HCT116 (cell line): ENCODE data around the gene RAD9A. TPM values are rescaled to one million over a fixed set of nuclear protein-coding genes. Genes with fewer than 3 reads are reported as not detected.

ENCODE experiments used
- ATAC-seq: fragments of 200-7000 bp; cut with Tn5 transposase; 2 replicates; pipeline ENCODE4 v1.9.1; 2020; ENCODE audit warnings: mild to moderate bottlenecking, moderate library complexity
- BruUV-seq: library from RNA; stranded (reverse); fragments of 400-500 nt; replicated peaks from 2 replicates; lab custom pipeline; 2021; lab: Mats Ljungman, UMichigan
- CTCF ChIA-PET: fragments of 300-600 bp; sonication (Branson Sonifier 250); formaldehyde crosslinking; loops from one replicate; lab custom pipeline; 2021; ENCODE audit warnings: antibody characterized with exemption; lab: Charles Lee
- POLR2A ChIA-PET: fragments of 300-600, 350-600 bp; sonication (Branson Sonifier 250); formaldehyde crosslinking; loops from one replicate; lab custom pipeline; 2021; ENCODE audit warnings: antibody characterized with exemption; lab: Charles Lee
- RAD21 ChIA-PET, 2 experiments: fragments of 300-600 bp; sonication (Branson Sonifier 250); formaldehyde crosslinking; loops; one replicate each; lab custom pipeline; 2023; ENCODE audit warnings: low total read pairs in 2 of 2; ENCODE audit not compliant: uncharacterized antibody in 2 of 2, unreplicated experiment in 2 of 2, low non-redundant PET in 1 of 2; lab: Charles Lee
- DNase-seq: peaks from one replicate; pipeline ENCODE4 v3.0.0-alpha.2; 2010; ENCODE audit warnings: low read depth, low spot score
- H2AFZ ChIP-seq: fragments of 200-600 bp; shearing (Covaris generic), sonication (generic); 2 replicates; pipeline ENCODE4 v1.6.1; 2017; ENCODE audit warnings: low read depth, mixed run types, mixed read lengths, antibody characterized with exemption, low read length; ENCODE audit not compliant: poor library complexity, severe bottlenecking
- H3K27ac ChIP-seq: 2 replicates; pipeline ENCODE4 v1.5.1; 2012; ENCODE audit warnings: low read depth, low read length
- H3K27me3 ChIP-seq: fragments of 200-600 bp; sonication (generic); 2 replicates; pipeline ENCODE4 v1.6.1; 2016; ENCODE audit warnings: mixed run types, low read length, mixed read lengths; ENCODE audit not compliant: insufficient read depth
- H3K36me3 ChIP-seq, 2 experiments: fragments of 200-500 bp in 1 of 2; fragments of 200-600 bp in 1 of 2; sonication (Bioruptor generic) in 1 of 2; sonication (generic) in 1 of 2; 2 replicates each; pipeline versions ENCODE4 v1.5.1 to v1.6.1; 2014 to 2016; ENCODE audit warnings: low read length in 2 of 2, inconsistent platforms in 1 of 2, mixed read lengths in 1 of 2, mixed run types in 1 of 2; ENCODE audit not compliant: insufficient read depth in 2 of 2, control insufficient read depth in 1 of 2
- H3K4me1 ChIP-seq, 2 experiments: fragments of 200-600 bp in 1 of 2; sonication (generic) in 1 of 2; 2 replicates each; pipeline versions ENCODE4 v1.5.1 to v1.6.1; 2012 to 2017; ENCODE audit warnings: low read length in 2 of 2, inconsistent platforms in 1 of 2, mild to moderate bottlenecking in 1 of 2, mixed read lengths in 1 of 2, mixed run types in 1 of 2, moderate library complexity in 1 of 2; ENCODE audit not compliant: insufficient read depth in 2 of 2, control insufficient read depth in 1 of 2
- H3K4me2 ChIP-seq: fragments of 200-600 bp; sonication (generic); 2 replicates; pipeline ENCODE4 v1.6.1; 2017; ENCODE audit warnings: mixed run types, low read length, mixed read lengths
- H3K4me3 ChIP-seq, 2 experiments: fragments of 200-600 bp in 1 of 2; sonication (generic) in 1 of 2; replicated peaks in 1 of 2; 2 replicates each; pipeline ENCODE4 v1.5.1; 2011 to 2016; ENCODE audit warnings: low read length in 2 of 2, control low read depth in 1 of 2, low read depth in 1 of 2, mild to moderate bottlenecking in 1 of 2, mixed read lengths in 1 of 2, mixed run types in 1 of 2
- H3K79me2 ChIP-seq: fragments of 200-600 bp; sonication (generic); 2 replicates; pipeline ENCODE4 v1.6.1; 2017; ENCODE audit warnings: mild to moderate bottlenecking, mixed run types, low read length, moderate library complexity, mixed read lengths; ENCODE audit not compliant: insufficient read depth
- H3K9ac ChIP-seq: fragments of 200-600 bp; sonication (generic); 2 replicates; pipeline ENCODE4 v1.6.1; 2016; ENCODE audit warnings: low read length, mixed read lengths
- H3K9me2 ChIP-seq: fragments of 200-600 bp; sonication (generic), shearing (Covaris generic); 2 replicates; pipeline ENCODE4 v1.6.1; 2017; ENCODE audit warnings: mixed run types, mild to moderate bottlenecking, moderate library complexity; ENCODE audit not compliant: insufficient read depth
- H3K9me3 ChIP-seq, 2 experiments: fragments of 200-500 bp in 1 of 2; fragments of 200-600 bp in 1 of 2; sonication (Bioruptor generic) in 1 of 2; sonication (generic) in 1 of 2; 2 replicates each; pipeline ENCODE4 v1.6.1; 2014 to 2017; ENCODE audit warnings: low read length in 2 of 2, mixed read lengths in 2 of 2, inconsistent platforms in 1 of 2, low read depth in 1 of 2, mild to moderate bottlenecking in 1 of 2, mixed run types in 1 of 2, moderate library complexity in 1 of 2; ENCODE audit not compliant: control insufficient read depth in 1 of 2, insufficient read depth in 1 of 2
- H4K20me1 ChIP-seq: fragments of 200-600 bp; sonication (generic), shearing (Covaris generic); 2 replicates; pipeline ENCODE4 v1.6.1; 2017; ENCODE audit warnings: mixed run types, mild to moderate bottlenecking, moderate library complexity; ENCODE audit not compliant: insufficient read depth
- CEBPB ChIP-seq: IDR thresholded peaks from 2 replicates; pipeline ENCODE4 v1.6.1; 2012; ENCODE audit warnings: low read depth
- EGR1 ChIP-seq: IDR thresholded peaks from 2 replicates; pipeline ENCODE4 v1.6.1; 2012; ENCODE audit warnings: low read depth
- ELF1 ChIP-seq: IDR thresholded peaks from 2 replicates; pipeline ENCODE4 v1.6.1; 2012; ENCODE audit warnings: low read depth, borderline replicate concordance
- EZH2 ChIP-seq: fragments of 200-600 bp; sonication (generic); IDR thresholded peaks from 2 replicates; pipeline ENCODE4 v1.6.1; 2017; ENCODE audit warnings: antibody characterized with exemption, mixed run types
- FOSL1 ChIP-seq: IDR thresholded peaks from 2 replicates; pipeline ENCODE4 v1.6.1; 2012; ENCODE audit warnings: low read depth
- JUND ChIP-seq: IDR thresholded peaks from 2 replicates; pipeline ENCODE4 v1.6.1; 2012
- POLR2A ChIP-seq: IDR thresholded peaks from 2 replicates; pipeline ENCODE4 v1.7.0; 2011; ENCODE audit warnings: borderline replicate concordance; ENCODE audit not compliant: insufficient read depth, insufficient read length; ENCODE audit errors: extremely low read depth
- POLR2AphosphoS5 ChIP-seq: IDR thresholded peaks from 2 replicates; pipeline ENCODE4 v1.6.1; 2011; ENCODE audit warnings: mild to moderate bottlenecking, low read depth, low read length, moderate library complexity
- RAD21 ChIP-seq: IDR thresholded peaks from 2 replicates; pipeline ENCODE4 v1.6.1; 2012; ENCODE audit warnings: low read depth, mild to moderate bottlenecking
- SIN3A ChIP-seq: IDR thresholded peaks from 2 replicates; pipeline ENCODE4 v1.6.1; 2012; ENCODE audit warnings: low read depth
- SP1 ChIP-seq: IDR thresholded peaks from 2 replicates; pipeline ENCODE4 v1.6.1; 2012; ENCODE audit warnings: low read depth
- SRF ChIP-seq: IDR thresholded peaks from 2 replicates; pipeline ENCODE4 v1.6.1; 2012; ENCODE audit warnings: low read depth
- intact Hi-C: fragments of 100-400 bp; cut with micrococcal nuclease; formaldehyde crosslinking; loops from 2 replicates; pipeline ENCODE4 v1.10.0; 2022
- total RNA-seq: library from RNA; stranded (reverse); gene quantifications from one replicate; pipeline ENCODE4 v1.2.1, GENCODE V29; 2021; ENCODE audit not compliant: unreplicated experiment
- TF ChIP-seq, protein P1 (sequence below): IDR thresholded peaks from 2 replicates; pipeline ENCODE4 v1.6.1; 2012
- TF ChIP-seq, protein P2 (sequence below): IDR thresholded peaks from 2 replicates; pipeline ENCODE4 v1.6.1; 2012; ENCODE audit warnings: low read depth
- TF ChIP-seq, protein P3 (sequence below): IDR thresholded peaks from 2 replicates; pipeline ENCODE4 v1.6.1; 2011; ENCODE audit warnings: mild to moderate bottlenecking, low read length, moderate library complexity; ENCODE audit not compliant: insufficient replicate concordance; ENCODE audit errors: extremely low read depth
- TF ChIP-seq, protein P4 (sequence below), 3 experiments: fragments of 200-600 bp in 1 of 3; sonication (generic) in 1 of 3; IDR thresholded peaks in 2 of 3; conservative IDR thresholded peaks in 1 of 3; 2 replicates each; pipeline ENCODE4 v1.5.1; 2012 to 2017; ENCODE audit warnings: low read depth in 2 of 3, low read length in 2 of 3, antibody characterized with exemption in 1 of 3, borderline replicate concordance in 1 of 3, control low read depth in 1 of 3, mild to moderate bottlenecking in 1 of 3, mixed read lengths in 1 of 3, mixed run types in 1 of 3, moderate library complexity in 1 of 3; ENCODE audit not compliant: insufficient read depth in 1 of 3
- TF ChIP-seq, protein P5 (sequence below): IDR thresholded peaks from 2 replicates; pipeline ENCODE4 v1.6.1; 2012

RAD9A gene
- total RNA-seq, 1 experiment from 2014 or later: 49.8 TPM

DNA sequence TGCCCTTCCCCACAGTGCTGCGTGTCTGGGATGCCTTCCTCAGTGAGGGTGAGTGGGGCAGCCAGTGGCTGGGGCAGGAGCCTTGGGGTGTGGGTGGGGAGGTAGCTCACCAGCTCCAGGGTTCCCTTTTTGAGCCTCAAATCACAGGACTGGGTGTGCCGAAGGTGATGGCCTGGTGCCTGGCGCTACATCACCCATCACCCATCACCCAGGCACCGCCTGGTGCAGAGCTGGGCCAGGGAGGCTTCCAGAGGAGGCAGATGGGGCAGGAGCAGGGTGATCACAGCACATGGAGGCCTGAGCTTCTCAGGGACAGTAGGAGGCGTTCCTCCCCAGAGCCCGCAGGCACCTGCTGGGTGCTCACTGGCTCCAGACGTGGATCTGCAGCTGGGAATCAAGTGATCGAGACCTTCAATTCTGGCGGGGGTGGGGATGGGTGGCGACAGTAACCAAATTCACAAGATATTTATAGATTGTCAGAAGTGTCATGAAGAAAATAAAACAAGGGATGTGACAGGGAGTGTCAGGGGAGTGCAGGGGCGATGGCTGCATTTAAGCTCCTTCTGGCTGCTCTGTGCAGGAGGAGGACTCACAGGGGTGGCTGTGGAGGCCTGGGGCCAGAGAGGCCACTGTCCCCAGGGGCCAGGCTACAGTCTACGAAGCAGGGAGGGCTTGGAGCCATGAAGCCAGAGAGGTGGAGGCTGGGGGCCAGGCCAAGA, 15.3 kb downstream of the RAD9A start:
- RAD21 ChIA-PET: no interaction called here
- Histone ChIP-seq H3K9ac (no peak overlapping the region), H3K27ac (no peak overlapping the region; the same call in 1 of the 2 replicates), H3K4me1 (peaks cover 2 to 6% of the 10 kb centered on the region in 2 experiments), H3K9me2 (no peaks in the 10 kb centered on the region), H3K27me3 (no peaks in the 10 kb centered on the region), H3K9me3 (no peaks in the 10 kb centered on the region), H3K36me3 (no peaks in the 10 kb centered on the region), H4K20me1 (no peaks in the 10 kb centered on the region), H3K4me2 (no peak overlapping the region), H2AFZ (no peak overlapping the region), H3K4me3 (no peak overlapping the region), H3K79me2 (no peaks in the 10 kb centered on the region)
- CTCF ChIA-PET: no interaction called here
- BruUV-seq: no TSS peak
- ATAC-seq (no peak), DNase-seq (no peak)
- intact Hi-C loops: no loop called here
- TF ChIP-seq POLR2AphosphoS5 (no peak), CEBPB (no peak), POLR2A (no peak), SRF (no peak), EGR1 (no peak), RAD21 (no peak), ELF1 (no peak), SIN3A (no peak), FOSL1 (no peak), SP1 (no peak), EZH2 (no peak), JUND (no peak)
- TF ChIP-seq, protein P1, sequence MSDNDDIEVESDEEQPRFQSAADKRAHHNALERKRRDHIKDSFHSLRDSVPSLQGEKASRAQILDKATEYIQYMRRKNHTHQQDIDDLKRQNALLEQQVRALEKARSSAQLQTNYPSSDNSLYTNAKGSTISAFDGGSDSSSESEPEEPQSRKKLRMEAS: no peak
- TF ChIP-seq, protein P2, sequence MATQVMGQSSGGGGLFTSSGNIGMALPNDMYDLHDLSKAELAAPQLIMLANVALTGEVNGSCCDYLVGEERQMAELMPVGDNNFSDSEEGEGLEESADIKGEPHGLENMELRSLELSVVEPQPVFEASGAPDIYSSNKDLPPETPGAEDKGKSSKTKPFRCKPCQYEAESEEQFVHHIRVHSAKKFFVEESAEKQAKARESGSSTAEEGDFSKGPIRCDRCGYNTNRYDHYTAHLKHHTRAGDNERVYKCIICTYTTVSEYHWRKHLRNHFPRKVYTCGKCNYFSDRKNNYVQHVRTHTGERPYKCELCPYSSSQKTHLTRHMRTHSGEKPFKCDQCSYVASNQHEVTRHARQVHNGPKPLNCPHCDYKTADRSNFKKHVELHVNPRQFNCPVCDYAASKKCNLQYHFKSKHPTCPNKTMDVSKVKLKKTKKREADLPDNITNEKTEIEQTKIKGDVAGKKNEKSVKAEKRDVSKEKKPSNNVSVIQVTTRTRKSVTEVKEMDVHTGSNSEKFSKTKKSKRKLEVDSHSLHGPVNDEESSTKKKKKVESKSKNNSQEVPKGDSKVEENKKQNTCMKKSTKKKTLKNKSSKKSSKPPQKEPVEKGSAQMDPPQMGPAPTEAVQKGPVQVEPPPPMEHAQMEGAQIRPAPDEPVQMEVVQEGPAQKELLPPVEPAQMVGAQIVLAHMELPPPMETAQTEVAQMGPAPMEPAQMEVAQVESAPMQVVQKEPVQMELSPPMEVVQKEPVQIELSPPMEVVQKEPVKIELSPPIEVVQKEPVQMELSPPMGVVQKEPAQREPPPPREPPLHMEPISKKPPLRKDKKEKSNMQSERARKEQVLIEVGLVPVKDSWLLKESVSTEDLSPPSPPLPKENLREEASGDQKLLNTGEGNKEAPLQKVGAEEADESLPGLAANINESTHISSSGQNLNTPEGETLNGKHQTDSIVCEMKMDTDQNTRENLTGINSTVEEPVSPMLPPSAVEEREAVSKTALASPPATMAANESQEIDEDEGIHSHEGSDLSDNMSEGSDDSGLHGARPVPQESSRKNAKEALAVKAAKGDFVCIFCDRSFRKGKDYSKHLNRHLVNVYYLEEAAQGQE: no peak
- TF ChIP-seq, protein P3, sequence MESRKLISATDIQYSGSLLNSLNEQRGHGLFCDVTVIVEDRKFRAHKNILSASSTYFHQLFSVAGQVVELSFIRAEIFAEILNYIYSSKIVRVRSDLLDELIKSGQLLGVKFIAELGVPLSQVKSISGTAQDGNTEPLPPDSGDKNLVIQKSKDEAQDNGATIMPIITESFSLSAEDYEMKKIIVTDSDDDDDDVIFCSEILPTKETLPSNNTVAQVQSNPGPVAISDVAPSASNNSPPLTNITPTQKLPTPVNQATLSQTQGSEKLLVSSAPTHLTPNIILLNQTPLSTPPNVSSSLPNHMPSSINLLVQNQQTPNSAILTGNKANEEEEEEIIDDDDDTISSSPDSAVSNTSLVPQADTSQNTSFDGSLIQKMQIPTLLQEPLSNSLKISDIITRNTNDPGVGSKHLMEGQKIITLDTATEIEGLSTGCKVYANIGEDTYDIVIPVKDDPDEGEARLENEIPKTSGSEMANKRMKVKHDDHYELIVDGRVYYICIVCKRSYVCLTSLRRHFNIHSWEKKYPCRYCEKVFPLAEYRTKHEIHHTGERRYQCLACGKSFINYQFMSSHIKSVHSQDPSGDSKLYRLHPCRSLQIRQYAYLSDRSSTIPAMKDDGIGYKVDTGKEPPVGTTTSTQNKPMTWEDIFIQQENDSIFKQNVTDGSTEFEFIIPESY: no peak
- TF ChIP-seq, protein P4, sequence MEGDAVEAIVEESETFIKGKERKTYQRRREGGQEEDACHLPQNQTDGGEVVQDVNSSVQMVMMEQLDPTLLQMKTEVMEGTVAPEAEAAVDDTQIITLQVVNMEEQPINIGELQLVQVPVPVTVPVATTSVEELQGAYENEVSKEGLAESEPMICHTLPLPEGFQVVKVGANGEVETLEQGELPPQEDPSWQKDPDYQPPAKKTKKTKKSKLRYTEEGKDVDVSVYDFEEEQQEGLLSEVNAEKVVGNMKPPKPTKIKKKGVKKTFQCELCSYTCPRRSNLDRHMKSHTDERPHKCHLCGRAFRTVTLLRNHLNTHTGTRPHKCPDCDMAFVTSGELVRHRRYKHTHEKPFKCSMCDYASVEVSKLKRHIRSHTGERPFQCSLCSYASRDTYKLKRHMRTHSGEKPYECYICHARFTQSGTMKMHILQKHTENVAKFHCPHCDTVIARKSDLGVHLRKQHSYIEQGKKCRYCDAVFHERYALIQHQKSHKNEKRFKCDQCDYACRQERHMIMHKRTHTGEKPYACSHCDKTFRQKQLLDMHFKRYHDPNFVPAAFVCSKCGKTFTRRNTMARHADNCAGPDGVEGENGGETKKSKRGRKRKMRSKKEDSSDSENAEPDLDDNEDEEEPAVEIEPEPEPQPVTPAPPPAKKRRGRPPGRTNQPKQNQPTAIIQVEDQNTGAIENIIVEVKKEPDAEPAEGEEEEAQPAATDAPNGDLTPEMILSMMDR (IDR thresholded peaks at IDR 0.05 in 2 of 3, conservative IDR thresholded peaks at IDR 0.05 in 1 of 3; ENCODE audit: borderline replicate concordance in 1 of 3, insufficient read depth in 1 of 3, low read depth in 2 of 3, low read length in 2 of 3): no peak
- TF ChIP-seq, protein P5, sequence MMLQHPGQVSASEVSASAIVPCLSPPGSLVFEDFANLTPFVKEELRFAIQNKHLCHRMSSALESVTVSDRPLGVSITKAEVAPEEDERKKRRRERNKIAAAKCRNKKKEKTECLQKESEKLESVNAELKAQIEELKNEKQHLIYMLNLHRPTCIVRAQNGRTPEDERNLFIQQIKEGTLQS: no peak
- POLR2A ChIA-PET: no interaction called here
